Kidney tubule cell (primary cell): ENCODE data around the gene SLC35F1.

ENCODE experiments used
- DNase-seq: peaks from one replicate; pipeline ENCODE4 v3.0.0-alpha.2; 2018; ENCODE audit warnings: low spot score

SLC35F1 gene

DNA sequence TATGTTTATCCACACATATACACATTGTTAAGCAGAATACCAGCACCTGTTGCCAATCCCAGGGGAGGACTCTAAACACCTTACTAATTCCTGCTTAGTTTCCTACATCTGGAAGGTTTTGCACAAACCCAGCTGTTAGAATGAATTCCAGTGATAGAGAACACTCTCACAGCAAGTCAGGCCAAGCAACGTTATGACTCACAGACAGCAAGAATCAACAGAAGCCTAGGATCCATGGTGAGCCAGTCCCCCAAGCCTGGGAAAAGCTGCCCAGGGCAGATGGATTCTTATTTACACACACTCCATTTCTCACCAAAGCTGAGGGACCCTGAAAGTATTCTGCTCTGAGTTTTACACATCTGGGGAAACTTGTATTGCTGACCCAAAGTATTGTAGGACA lies 291.7 kb downstream of the SLC35F1 start:
- DNase-seq: peak; percentile 17

DNA sequence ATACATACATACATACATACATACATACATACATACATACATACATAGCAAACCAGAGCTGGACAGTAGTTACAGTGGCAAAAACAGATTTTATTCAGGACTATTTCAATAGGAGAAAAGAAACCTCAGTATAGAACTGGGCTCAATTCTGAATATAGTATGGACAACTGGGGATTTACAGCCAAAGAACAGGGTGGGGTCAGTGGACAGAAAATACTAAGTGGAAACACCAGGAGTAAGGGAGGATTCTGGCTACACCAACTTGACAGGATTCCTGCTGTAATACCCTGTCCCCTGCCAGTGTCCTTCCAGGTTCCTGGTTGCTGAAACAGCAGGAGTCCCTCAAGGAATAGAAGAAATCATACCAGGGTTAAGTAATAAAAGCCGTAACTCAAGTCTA lies 293.1 kb downstream of the SLC35F1 start:
- no peak for DNase-seq

DNA sequence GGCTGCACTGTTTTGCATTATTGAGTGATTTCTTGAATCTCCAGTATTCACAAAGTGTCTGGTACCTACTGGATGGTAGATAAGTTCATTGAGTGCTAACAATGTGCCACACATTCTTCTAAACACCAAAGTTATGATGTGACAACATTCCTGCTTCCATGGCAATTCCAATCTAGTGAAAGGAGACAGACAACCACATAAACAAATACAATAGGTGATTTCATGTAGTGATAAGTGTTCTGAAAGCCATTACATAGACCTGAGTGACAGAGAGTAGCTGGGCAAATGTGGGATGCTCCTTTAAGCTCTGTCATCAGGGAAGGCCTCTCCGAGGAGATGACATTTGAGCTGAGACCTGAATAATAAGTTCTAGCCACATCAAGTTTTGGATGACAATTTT lies 295.5 kb downstream of the SLC35F1 start:
- DNase-seq: no peak

DNA sequence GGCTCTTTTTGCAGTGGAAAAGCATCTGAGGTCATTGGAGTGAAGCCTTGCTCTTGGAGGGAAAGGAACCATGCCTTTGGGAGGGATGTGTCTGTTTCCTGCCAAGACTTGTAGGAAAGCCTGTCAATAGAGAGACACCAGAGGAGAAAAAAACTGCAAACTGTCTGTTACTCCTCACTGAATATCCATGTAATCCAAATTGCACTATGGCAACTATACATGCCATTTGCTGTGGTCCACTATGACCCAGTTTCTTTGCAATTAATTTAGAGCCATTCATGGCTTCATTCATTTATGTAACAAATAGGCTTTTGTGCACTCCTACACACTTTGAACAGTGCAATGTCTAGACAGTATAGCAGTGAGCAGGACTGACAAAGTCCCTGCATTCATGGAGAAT lies 296.5 kb downstream of the SLC35F1 start:
- DNase-seq: no peak

DNA sequence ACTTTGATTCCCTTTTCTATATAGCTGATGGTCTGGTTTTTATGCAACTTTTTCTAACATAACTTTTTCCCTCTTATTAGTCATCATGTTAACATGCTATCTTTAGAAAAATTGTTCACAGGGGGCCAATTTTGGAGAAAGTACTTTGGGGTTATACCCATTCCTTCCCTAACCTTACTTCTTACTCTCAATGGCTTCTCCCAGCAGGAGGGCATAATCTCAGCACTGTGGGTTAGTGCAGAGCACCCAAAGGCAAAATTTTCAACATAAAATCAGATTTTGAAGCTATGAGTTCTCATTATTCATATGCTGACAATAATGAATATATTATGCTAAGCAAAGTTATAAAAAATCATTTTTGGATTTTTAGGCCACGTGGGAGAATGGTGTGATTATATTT lies 299.2 kb downstream of the SLC35F1 start:
- DNase-seq: no peak

DNA sequence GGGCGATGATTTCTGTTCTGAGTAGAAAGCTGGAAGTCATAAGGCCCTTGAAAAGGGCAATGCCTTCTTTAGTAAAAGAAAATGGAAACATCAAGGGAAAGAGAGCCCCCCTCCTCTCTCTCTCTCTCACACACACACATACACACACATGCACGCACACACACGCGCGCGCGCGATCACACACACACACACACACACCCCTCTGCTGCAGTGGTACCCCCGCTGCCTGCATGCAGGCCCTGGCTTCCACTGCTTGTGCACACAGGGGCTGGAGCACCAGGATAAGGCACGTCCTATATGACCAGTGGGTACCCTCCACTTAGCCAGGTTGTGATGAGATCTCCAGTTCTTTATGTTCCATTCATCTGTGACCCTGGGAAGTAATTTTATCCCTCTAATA lies 300.9 kb downstream of the SLC35F1 start:
- no peak for DNase-seq

DNA sequence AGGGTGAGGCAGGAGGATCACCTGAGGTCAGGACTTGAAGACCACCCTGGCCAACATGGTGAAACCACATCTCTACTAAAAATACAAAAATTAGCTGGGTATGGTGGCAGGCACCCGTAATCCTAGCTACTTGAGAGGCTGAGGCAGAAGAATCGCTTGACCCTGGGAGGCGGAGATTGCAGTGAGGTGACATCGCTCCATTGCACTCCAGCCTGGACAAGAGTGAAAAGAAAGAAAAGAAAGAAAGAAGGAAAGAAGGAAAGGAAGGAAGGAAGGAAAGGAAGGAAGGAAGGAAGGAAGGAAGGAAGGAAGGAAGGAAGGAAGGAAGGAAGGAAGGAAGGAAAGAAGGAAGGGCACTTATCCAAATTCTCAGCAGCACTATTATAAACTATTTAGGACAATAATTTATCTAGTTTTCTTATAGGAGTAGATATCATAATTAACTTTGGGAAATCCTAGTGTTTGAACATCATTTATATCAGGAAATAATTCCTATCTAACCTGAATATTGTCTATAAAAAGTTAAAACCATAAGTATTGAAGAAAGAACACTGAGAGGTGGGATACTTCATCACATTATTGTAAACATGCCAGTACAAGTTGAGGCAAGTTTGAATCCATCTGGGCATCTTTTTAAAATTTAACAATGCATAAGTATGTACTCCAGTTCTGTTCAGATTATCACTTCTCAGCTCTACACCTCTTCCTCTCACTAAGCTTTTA lies 305.5 kb downstream of the SLC35F1 start:
- no peak for DNase-seq

DNA sequence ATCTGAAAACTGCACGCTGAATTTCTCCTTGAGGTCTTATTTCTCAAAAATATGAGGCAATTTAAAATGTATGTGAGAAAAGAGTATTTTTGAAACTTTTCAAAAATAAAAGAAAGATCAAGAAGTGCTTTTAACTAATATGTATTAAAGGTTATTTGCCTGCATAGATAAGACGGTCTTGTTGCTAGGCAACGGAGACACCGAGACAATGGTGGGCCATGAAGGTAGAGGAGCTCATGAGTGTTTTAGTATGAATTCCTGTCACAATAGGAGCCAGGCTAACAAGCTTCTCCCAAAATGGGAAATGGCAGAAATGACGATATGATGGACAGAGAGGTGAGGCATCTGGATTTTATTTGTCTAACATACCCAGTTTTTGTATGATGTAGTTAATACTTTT lies 308.2 kb downstream of the SLC35F1 start:
- no peak for DNase-seq

DNA sequence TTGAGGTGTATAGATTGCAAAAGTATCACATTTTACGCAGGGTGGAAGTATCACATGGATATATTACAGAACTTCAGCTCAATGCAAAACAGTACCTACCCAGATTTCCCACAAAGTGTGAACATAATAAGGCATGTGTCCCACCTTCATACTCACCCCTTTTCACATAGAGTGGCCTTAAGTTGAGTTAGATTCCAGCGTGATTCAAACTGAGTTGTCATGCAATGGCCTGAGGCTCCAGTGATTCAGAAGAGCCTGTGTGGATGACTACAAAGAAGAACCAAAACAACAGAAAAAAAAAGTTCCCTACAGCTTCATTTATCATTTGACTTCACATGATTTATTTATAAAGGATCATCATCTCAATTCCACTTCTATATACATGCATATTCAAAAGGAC lies 309.7 kb downstream of the SLC35F1 start:
- DNase-seq: no peak

DNA sequence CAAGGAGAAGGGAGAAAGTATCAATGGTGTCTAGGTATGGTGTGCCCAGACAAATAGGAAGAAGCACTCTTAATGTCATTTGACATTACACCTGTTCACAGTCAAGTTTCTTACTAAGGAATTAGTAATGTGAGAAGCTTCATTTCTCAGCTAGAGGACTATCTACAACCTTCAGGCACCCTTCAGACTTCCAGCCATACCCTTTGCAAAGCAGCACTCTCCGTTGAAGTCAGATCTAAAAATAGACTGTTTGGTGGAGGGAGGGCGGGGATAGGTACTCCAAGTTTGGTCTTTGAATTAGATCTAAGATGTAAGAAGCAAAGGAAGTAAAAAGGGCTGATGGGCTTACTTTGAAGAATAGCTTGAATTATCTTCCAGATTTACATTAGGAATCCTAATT lies 311.1 kb downstream of the SLC35F1 start:
- no peak for DNase-seq

DNA sequence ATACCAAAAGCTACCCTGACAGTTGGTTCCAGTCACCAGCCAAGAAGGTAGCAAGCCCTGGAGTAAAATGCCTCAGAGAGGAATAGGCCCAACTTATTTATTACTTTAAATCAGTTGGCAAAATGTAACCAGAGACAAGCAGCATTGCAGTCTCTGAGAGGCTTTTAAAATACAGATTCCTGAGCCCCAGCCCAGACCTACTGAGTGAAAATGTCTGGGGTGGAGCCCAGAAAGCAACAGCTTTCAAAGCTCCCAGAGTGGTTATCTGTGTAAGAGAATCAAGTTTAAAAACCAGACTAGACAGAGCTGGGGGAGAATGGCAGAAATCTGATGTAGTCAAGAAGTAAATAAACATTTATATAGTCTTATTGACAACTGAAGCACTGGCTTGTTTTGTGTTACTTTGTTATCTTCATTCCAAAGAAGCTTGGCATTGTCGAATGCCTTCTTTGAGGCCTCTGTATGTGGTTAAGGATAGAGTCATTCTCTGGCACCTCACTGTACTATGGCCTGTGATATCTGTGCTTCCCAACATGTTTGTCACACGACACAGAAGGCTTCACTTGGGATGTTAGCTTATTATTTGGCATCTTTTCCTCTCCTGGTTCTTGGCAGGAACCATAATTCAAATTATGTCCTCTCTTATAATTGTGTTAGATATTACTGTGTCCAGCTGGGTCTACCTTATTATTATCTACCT lies 313.5 kb downstream of the SLC35F1 start:
- no peak for DNase-seq

DNA sequence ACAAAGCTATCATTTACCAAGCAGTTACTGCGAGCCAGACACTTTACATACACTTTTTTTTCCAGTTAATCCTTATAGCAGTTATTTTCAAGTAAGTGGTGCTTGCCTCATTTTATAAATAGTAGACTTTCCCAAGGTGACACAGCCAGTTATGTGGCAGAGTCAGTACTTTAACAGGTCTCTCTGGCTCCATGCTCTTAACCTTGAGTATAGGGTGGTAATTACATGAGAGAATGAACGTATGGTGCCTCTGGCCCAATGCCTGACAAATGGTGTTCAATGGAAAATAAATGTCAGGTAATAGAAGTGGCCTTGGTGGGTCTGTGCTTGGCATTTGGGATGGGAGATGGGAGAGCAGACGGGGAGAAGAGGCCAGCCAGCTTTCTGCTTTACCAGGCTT lies 316.3 kb downstream of the SLC35F1 start:
- DNase-seq: no peak

DNA sequence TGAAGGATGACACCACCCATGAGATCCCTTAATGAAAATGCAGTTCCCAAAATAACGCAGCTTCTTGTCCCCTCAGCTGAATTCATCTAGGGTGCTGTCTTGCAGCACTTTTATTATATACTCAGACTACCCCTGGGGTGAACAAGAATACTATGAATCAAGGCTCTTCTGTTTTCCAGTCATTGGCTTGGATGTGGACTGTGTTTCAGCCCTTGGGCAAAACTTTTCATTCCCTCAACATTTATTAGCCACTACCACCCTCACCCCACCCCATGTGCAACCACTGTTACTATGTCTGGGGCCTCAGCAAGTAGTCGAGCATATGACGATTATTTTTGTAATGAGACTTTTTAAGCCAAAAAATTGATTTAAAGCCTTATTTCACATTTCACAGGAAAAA lies 321.8 kb downstream of the SLC35F1 start:
- no peak for DNase-seq

DNA sequence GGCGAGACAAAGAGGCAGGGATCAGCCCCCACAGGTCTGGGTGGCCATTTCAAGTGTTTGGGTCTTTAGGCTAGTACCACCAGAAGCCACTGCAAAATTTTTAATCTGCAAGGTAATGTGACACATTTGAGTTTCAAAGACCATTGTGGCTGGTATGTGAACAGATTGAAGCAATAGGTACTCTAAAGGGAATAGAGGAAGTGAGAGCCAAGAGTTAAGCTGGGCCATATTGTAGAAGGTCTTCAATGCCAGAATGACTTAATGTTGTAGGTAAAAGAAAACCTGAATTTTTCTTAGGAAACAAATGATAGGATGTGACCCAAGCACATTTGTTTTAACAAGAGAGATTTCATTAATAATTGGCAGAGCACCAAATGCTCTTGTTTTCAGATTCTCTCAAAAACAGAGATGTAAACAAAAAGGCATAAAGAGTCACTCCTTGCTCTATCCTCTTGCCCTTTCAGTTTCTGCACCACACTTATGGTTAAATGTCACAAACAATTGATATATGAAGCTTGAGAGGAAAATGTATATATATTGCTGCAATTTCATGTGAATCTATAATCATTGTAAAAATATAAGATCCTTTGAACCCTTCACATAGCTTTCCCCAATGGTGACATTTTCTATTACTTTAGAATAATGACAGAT lies 333.9 kb downstream of the SLC35F1 start:
- no peak for DNase-seq

DNA sequence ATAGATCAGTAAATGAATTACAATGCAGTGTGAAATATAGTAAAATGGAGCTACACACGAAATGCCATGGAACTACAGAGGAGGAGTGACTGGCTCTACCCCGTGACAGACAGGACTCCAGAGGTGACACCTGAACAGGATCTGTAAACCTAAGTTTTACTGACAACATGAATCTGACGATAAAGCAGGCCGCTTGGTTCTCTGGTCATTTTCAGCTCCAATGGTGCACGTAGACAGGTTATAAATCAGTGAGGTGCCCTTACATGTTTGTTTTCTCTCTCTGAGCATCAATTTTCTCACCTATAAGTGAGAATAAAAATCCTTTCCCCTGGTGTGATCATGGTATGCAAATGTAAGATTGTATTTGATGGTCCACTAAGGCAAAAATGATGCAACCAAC lies 339.3 kb downstream of the SLC35F1 start:
- no peak for DNase-seq

DNA sequence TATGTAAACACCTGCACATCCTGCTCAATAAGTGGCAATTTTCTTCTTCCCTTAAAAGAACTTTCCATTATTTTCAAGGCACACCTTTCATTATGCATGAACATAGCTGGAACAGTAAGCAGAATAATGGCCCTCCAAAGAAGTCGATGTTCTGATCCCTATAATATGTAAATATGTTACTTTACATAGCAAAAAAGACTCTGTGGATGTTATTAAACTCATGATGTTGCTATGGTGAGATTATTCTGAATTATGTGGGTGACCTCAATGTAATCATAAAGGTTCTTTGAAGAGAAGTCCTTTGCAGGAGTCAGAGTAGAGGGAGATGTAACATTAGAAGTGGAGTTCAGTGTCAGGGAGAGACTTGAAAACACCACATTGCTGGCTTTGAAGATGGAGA lies 341.1 kb downstream of the SLC35F1 start:
- no peak for DNase-seq

DNA sequence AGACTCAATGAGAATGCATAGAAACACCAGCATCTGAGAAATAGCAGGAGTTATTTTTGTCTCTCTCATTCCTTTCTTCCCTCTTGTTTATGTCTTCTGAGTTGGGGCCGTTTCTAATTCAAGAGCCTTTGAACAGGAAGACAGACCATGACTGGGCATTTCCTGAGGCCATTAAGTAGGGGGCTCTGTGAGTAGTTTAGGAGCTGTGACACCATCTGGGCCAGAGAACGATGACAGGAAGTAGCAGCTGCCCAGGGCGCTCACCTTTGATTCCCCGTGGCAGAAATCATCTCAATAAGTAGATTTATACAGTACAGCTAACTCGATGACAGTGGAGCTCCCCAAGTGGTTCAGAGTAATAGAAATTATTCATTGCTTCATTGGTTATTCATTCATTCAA lies 342.6 kb downstream of the SLC35F1 start:
- no peak for DNase-seq

DNA sequence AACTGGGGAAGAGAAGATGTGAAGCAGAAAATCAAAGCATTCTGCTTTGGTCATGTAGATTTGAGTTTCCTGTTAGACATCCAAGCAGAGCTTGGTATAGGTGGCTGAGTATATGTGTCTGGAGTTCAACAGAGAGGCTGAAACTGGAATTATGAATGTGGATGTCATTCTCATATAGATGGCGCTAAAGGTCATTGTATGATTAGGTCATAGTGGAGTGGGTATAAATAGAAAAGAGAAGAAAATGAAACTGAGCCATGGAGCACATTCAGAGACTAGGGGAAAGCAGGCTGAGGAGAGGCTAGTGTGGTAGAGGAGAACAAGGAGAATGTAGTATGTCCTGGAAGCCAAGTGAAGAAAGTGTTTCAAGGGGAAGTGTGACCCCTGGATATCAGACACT lies 345.4 kb downstream of the SLC35F1 start:
- DNase-seq: no peak

DNA sequence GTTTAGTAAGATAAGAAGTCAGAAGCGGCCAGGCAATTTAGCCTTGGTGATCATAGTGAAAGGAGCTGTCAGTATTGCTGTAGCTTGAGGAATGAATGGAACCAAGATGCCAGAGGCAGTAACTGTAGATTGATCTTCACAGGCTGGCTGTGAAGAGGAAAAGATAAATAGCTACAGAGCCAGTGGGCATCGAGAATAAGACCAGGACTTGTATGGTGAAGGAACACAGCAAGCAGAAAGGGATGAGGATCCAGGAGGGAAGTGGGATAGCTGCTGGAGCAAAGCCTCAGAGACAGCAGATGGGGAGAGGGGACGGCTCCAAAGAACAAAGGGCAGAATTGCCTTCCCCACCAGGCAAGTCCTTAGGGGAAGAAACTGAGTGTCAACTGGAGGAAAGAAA lies 346.7 kb downstream of the SLC35F1 start:
- DNase-seq: no peak

DNA sequence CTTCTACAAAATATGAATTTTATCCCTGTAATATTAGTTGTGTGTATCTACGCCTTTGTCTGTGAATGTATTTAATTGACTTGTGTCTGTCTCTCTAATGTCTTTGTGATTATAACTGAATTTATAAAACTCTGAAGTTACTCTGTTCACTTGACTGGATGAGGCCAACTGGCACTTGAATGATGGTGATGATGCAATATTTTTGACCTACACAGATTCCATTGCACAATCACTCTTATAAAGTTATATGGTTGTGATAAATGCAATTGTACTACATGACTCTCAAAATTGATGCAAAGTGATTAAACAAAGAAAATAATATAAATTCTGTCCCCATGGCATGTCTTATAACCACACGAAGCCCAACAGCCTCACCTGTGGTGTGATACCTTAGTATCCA lies 353.8 kb downstream of the SLC35F1 start:
- DNase-seq: no peak

DNA sequence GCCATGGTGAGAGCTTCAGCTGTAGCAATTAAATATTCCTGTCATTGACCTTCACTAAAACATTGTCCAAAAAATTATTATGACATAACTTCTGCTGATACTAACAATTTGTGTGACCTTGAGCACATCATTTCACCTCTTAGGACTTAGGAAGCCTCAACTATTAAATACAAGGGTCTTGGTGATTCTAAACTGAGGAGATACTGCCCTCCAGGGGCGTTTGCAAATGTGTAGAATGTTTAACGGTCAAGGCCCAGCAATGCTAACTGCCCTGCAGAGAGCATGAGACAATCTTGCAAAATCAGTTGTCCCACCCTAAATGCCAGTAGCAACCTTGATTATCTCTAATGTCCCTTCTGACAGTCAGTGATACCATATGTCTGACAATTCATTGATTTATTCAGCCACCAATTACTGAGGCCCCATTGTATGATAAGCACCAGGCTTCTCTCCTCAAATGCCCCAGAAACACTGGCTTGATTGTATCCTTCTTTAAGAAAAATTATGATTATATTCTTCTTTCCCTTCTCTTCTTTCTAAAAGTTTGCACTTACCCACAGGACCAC lies 356.9 kb downstream of the SLC35F1 start:
- peak; percentile 27 for DNase-seq

DNA sequence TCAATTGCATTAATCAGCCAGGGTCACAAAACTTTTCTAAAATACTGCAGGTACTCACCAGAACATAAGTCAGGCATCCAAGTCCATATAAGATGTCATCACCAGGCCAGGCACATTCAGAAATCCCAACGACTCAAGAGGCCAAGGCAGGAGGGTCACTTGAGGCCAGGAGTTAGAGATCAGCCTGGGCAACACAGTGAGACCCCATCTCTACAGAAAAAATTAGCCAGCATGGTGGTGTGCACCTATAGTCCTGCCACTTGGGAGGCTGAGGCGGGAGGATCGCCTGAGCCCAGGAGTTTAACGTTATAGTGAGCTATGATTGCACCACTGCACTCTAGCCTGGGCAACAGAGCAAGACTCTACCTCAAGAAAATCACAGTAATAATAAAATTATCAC lies 362.6 kb downstream of the SLC35F1 start:
- DNase-seq: no peak

DNA sequence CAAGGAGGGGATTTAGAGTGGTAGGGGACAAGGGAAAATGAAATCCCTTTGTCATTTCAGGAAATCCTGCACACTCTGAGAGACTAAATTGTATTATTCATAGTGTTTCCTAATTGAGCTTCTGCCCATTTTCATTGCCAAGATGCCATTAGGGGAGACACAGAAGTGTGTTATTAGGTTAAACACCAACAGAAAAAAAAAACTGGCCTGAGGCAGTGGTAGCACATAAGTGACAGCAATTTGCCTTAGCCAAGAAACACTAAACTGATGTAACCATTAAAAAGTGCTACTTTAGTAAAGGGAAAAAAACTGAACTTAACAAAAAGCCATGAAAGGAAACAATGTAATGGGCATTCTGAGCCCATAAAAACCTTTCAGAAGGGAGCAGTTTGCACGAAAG lies 370.6 kb downstream of the SLC35F1 start:
- no peak for DNase-seq
